Lung (tissue), 12 donors: Measurements from ENCODE around the gene SESTD1. TPM values are rescaled to one million over a fixed set of nuclear protein-coding genes. Genes with fewer than 3 reads are reported as not detected.

Experiments
- ATAC-seq: fragments of 200-7000 bp; cut with Tn5 transposase; one replicate; pipeline ENCODE4 v1.9.1; 2020; ENCODE audit warnings: moderate number of reproducible peaks; ENCODE audit not compliant: insufficient read depth, low FRiP score
- DNase-seq, 3 donors: peaks; one replicate each; pipeline ENCODE4 v3.0.0-alpha.2; 2013 to 2017
- H3K27ac ChIP-seq, 2 donors: one replicate each; pipeline ENCODE4 v1.5.1; 2013; ENCODE audit warnings: mild to moderate bottlenecking in 2 of 2, moderate library complexity in 2 of 2, control low read depth in 1 of 2, inconsistent platforms in 1 of 2, low read depth in 1 of 2, low read length in 1 of 2
- H3K27me3 ChIP-seq, 3 donors: one replicate each; pipeline ENCODE4 v1.5.1; 2013; ENCODE audit warnings: low read length in 2 of 3; ENCODE audit not compliant: control insufficient read depth in 3 of 3, insufficient read depth in 3 of 3
- H3K36me3 ChIP-seq, 4 donors: one replicate each; pipeline ENCODE4 v1.5.1; 2013; ENCODE audit warnings: low read length in 4 of 4, mild to moderate bottlenecking in 1 of 4, moderate library complexity in 1 of 4; ENCODE audit not compliant: control insufficient read depth in 4 of 4, insufficient read depth in 4 of 4
- H3K4me1 ChIP-seq, 5 donors: one replicate each; pipeline ENCODE4 v1.5.1; 2013; ENCODE audit warnings: low read length in 5 of 5, mild to moderate bottlenecking in 2 of 5, moderate library complexity in 1 of 5; ENCODE audit not compliant: control insufficient read depth in 5 of 5, insufficient read depth in 5 of 5
- H3K4me3 ChIP-seq: one replicate; pipeline ENCODE4 v1.5.1; 2013; ENCODE audit warnings: mild to moderate bottlenecking, control low read depth, moderate library complexity
- H3K9ac ChIP-seq, 2 donors: one replicate each; pipeline ENCODE4 v1.5.1; 2013; ENCODE audit warnings: low read length in 2 of 2, control low read depth in 1 of 2; ENCODE audit not compliant: insufficient read depth in 1 of 2
- H3K9me3 ChIP-seq, 4 donors: one replicate each; pipeline ENCODE4 v1.5.1; 2013; ENCODE audit warnings: low read length in 3 of 4, mild to moderate bottlenecking in 1 of 4, moderate library complexity in 1 of 4; ENCODE audit not compliant: control insufficient read depth in 4 of 4, insufficient read depth in 3 of 4
- CTCF ChIP-seq: IDR thresholded peaks from 2 replicates; pipeline ENCODE4 v1.5.1; 2012; ENCODE audit warnings: mild to moderate bottlenecking; ENCODE audit errors: control extremely low read depth, extremely low read depth
- WGBS, 2 donors: extraction: QIAGEN DNeasy Blood & Tissue Kit; methylation state at CpG; one replicate each; pipeline ENCODE4 v1.1.7; 2013; 5-methylcytosine and 5-hydroxymethylcytosine counted together
- polyA plus RNA-seq, 2 donors: library from polyadenylated mRNA; stranded (reverse); fragments of 200-250 nt; gene quantifications; one replicate each; pipeline ENCODE4 v1.2.1, GENCODE V29; 2013
- total RNA-seq, 2 donors: library from RNA; depleted of rRNA in 1 of 2; stranded (reverse); fragments of >200 nt in 1 of 2; gene quantifications; one replicate each; pipeline ENCODE4 v1.2.1, GENCODE V29; 2014 to 2021
- donor health status: control.
- donor health status: control.
- donor health status: Bipolar disorder and iron deficiency.
- donor health status: healthy.
- donor health status: DM: yes; HTN: yes; CAD: no.

Gene SESTD1
- total and polyA plus RNA-seq, 4 donors = 11.2 to 96.4 (median 49.3) TPM

DNA sequence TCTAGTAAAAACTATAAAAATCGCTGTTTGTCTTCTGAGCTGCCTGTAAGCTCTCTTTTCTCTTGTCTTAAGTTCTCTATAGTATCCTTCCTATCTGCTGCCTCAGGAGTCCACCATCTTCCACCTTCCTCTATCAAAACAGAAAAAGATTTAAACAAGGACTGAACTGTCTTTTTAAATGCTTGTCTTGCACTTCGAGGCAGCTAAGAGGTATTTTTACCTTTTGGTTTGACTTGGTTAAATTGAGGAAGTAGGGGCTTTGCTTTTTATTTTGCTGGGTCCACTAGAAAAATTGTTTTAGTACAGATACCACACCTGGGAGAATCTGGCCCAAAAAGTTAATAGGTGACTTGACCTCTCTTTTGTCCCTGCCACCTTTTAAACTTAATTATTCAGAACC lies 12.2 kb downstream of the SESTD1 start:
- H3K4me3 ChIP-seq = no peak overlapping the region

DNA sequence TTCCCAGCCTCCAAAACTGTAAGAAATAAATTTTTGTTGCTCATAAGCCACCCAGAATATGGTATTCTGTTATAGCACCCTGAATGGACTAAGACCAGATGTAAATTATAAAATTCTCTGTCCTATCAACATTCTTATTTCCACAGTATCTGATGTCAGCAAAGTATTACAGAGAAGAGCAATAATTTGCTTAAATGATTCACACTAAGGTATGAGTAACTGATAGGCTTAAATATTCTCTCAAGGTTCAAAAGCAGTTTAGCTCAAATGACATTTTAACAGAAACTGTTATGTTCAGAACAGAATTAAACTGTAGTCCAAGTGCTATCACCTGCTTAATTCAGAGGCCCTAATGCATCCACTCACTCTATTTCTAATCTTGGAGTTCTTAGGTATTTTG lies 12.8 kb downstream of the SESTD1 start:
- ATAC-seq (no peak), DNase-seq (no peak)
- H3K9ac ChIP-seq = no peak overlapping the region
- no peak overlapping the region for H3K27ac ChIP-seq
- peaks cover 0 to 3% (median 0%) of the 10 kb centered on the region in 5 donors for H3K4me1 ChIP-seq
- H3K4me3 ChIP-seq = no peak overlapping the region
- H3K36me3 ChIP-seq = peaks cover 0 to 4% (median 0%) of the 10 kb centered on the region in 4 donors
- no peaks in the 10 kb centered on the region for H3K27me3 ChIP-seq
- H3K9me3 ChIP-seq = no peaks in the 10 kb centered on the region
- TF ChIP-seq CTCF = no peak

More for the DNA sequence above, 12.2 kb downstream of the SESTD1 start:
- no peak for DNase-seq
- peaks cover 0 to 4% (median 0%) of the 10 kb centered on the region in 4 donors for H3K36me3 ChIP-seq
- H3K9me3 ChIP-seq = no peaks in the 10 kb centered on the region
- H3K9ac ChIP-seq = no peak overlapping the region
- ATAC-seq = no peak
- 57 to 66% methylated on average over 2 of the region's 2 CpGs for WGBS, 2 donors
- peaks cover 0 to 3% (median 0%) of the 10 kb centered on the region in 5 donors for H3K4me1 ChIP-seq
- no peaks in the 10 kb centered on the region for H3K27me3 ChIP-seq
- no peak overlapping the region for H3K27ac ChIP-seq
- TF ChIP-seq CTCF = no peak

DNA sequence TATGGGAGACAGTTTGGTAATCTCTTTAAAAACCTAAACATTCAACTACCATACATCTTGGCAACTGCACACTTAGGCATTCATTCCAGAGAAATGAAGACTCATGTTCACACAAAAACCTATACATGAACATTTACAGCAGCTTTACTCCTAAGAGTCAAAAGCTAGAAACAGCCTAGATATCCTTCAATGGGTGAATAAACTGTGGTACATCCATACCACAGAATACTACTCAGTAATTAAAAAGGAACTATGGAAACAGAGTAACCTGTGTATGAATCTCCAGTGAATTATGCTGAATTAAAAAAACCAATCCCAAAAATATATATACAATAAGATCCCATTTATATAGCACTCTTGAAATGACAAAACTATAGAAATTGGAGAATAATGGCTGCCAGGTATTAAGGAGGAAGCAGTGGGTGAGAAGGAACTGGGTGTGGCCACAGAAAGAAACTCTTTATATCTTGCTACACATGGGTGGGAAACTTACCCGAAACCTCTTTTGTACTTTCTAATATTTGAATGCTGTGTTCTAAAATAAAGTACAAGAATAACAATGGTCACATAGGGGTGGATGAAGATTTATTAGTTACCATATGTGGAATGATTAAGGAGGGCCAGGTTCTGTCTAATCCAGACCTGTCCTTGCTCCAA lies 13.7 kb downstream of the SESTD1 start:
- Histone ChIP-seq H3K9ac (no peak overlapping the region), H3K36me3 (peaks cover 0 to 4% (median 0%) of the 10 kb centered on the region in 4 donors), H3K4me1 (peaks cover 0 to 3% (median 0%) of the 10 kb centered on the region in 5 donors), H3K4me3 (no peak overlapping the region), H3K27me3 (no peaks in the 10 kb centered on the region), H3K27ac (no peak overlapping the region), H3K9me3 (no peaks in the 10 kb centered on the region)
- 39 to 64% methylated on average over 1 of the region's 1 CpG for WGBS, 2 donors
- TF ChIP-seq CTCF = no peak
- DNase-seq = no peak
- no peak for ATAC-seq

DNA sequence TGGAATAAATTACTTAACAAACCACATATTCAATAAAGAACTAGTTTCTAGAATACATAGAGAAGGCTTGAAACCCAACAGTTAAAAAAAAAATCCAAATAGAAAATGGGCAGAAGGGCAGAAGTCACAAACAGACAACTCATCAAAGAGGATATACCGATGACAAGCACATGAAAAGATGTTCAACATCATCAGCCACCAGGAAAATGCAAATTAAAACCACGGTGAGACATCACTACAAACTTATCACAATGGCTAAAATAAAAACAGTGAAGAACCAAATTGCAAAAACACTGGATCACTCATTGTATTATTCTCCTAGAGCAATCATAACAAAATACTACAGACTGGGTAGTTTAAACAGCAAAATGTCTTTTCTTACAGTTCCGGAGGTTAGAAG lies 14.5 kb downstream of the SESTD1 start:
- Histone ChIP-seq H3K4me3 (no peak overlapping the region), H3K9ac (no peak overlapping the region), H3K9me3 (no peaks in the 10 kb centered on the region), H3K27me3 (no peaks in the 10 kb centered on the region), H3K4me1 (peaks cover 0 to 3% (median 0%) of the 10 kb centered on the region in 5 donors), H3K27ac (no peak overlapping the region), H3K36me3 (peaks cover 0 to 4% (median 0%) of the 10 kb centered on the region in 4 donors)
- ATAC-seq = no peak
- no peak for TF ChIP-seq CTCF
- WGBS, 2 donors = 88 to 89% methylated on average over 3 of the region's 3 CpGs
- DNase-seq = no peak
